ENCODE results near the gene TAB2. TPM values are rescaled to one million over a fixed set of nuclear protein-coding genes. Genes with fewer than 3 reads are reported as not detected.

Gene TAB2
- total and polyA plus RNA-seq, 2 donors (not counting 3 experiments of a cell fraction or from before 2014, with no cell fraction given) = 26.0 to 37.4 TPM

DNA sequence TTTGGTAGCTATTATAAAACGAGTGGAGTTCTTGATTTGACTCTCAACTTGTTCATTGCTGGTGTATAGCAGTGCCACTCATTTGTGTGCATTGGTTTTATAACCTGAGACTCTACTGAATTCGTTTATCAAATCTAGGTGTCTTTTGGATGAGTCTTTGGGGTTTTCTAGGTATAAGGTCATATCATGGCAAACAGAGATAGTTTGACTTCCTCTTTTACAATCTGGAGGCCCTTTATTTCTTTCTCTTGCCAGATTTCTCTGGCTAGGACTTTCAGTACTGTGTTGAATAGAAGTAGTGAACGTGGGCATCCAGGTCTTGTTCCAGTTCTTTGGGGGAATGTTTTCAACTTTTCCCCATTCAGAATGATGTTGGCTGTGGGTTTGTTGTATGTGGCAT lies 121.3 kb downstream of the TAB2 start:
- Histone ChIP-seq H3K4me3 (replicated peaks in 1 of 3; ENCODE audit: insufficient read depth in 1 of 3, low read depth in 1 of 3, low read length in 3 of 3) (no peak overlapping the region), H4K20me1 (replicated peaks; ENCODE audit: control insufficient read depth, extremely low read depth, insufficient read depth, low read length) (no peaks in the 10 kb centered on the region), H3K9me1 (replicated peaks; ENCODE audit: control insufficient read depth, extremely low read depth, insufficient read depth, low read length) (no peaks in the 10 kb centered on the region), H3K9ac (replicated peaks; ENCODE audit: extremely low read depth, insufficient read depth, low read length) (no peak overlapping the region), H3K79me2 (ENCODE audit: control insufficient read depth, insufficient read depth, low read length) (no peaks in the 10 kb centered on the region), H3K27ac (ENCODE audit: insufficient read depth, low read depth, low read length) (no peak overlapping the region), H3K4me2 (ENCODE audit: insufficient read depth, low read length) (no peak overlapping the region), H3K9me3 (replicated peaks; ENCODE audit: control insufficient read depth, insufficient read depth, low read length) (no peaks in the 10 kb centered on the region), H3K4me1 (ENCODE audit: control insufficient read depth, extremely low read depth, insufficient read depth, low read length) (no peaks in the 10 kb centered on the region), H2AFZ (ENCODE audit: low read depth, low read length) (no peak overlapping the region), H3K27me3 (ENCODE audit: control insufficient read depth in 2 of 2, insufficient read depth in 2 of 2, low read length in 2 of 2) (no peaks in the 10 kb centered on the region), H3K36me3 (ENCODE audit: control insufficient read depth in 2 of 2, extremely low read depth in 1 of 2, insufficient read depth in 2 of 2, low read length in 2 of 2) (no peaks in the 10 kb centered on the region)
- intact Hi-C loops (cut with micrococcal nuclease) = no loop called here
- ChIA-PET POLR2A (no interaction called here), CTCF (interaction anchor here (0.6 to 1.1 kb wide), 2 partner anchors 357 to 410 kb away, joined by 3 read pairs; no protein-coding TSS in a partner anchor)
- DNase-seq (ENCODE audit: low read depth, low spot score) (no peak), FAIRE-seq (no peak)
- TF ChIP-seq POLR2AphosphoS5 (IDR thresholded peaks at IDR 0.05; ENCODE audit: insufficient read depth, low read depth, low read length) (no peak), FOS (IDR thresholded peaks at IDR 0.05; ENCODE audit: borderline replicate concordance, insufficient read depth, low read length) (no peak)
- TF ChIP-seq, protein P1, sequence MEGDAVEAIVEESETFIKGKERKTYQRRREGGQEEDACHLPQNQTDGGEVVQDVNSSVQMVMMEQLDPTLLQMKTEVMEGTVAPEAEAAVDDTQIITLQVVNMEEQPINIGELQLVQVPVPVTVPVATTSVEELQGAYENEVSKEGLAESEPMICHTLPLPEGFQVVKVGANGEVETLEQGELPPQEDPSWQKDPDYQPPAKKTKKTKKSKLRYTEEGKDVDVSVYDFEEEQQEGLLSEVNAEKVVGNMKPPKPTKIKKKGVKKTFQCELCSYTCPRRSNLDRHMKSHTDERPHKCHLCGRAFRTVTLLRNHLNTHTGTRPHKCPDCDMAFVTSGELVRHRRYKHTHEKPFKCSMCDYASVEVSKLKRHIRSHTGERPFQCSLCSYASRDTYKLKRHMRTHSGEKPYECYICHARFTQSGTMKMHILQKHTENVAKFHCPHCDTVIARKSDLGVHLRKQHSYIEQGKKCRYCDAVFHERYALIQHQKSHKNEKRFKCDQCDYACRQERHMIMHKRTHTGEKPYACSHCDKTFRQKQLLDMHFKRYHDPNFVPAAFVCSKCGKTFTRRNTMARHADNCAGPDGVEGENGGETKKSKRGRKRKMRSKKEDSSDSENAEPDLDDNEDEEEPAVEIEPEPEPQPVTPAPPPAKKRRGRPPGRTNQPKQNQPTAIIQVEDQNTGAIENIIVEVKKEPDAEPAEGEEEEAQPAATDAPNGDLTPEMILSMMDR (IDR thresholded peaks at IDR 0.05; ENCODE audit: extremely low read depth in 1 of 2, insufficient read depth in 1 of 2, low read depth in 1 of 2, low read length in 2 of 2) = no peak
- dilution Hi-C loops (cut with MboI; ENCODE audit: extremely low pct_ligation_motif_present, low sequenced_read_pairs) = no loop called here
- BruUV-seq (replicated peaks) = no TSS peak

DNA sequence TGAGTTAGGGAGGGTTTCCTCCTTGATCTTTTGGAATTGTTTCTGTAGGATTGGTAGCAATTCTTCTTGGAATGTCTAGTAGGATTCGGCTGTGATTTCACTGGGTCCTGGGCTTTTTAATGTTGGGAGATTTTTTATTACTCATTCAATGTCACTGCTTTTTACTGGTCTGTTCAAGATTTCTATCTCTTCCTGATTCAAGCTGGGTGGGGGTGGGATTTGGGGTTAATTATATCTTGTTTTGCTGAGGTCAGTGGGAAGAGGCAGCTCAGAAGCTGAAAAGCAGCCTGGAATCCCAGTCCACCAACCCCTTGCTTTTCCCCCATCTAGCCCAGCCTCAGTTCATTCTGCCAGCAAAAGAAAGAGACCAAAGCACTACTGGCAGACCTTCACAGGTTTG lies 122.1 kb downstream of the TAB2 start:
- no peak for DNase-seq (ENCODE audit: low read depth, low spot score)
- H3K9me1 ChIP-seq (replicated peaks; ENCODE audit: control insufficient read depth, extremely low read depth, insufficient read depth, low read length) = no peaks in the 10 kb centered on the region
- H3K9ac ChIP-seq (replicated peaks; ENCODE audit: extremely low read depth, insufficient read depth, low read length) = no peak overlapping the region
- no peaks in the 10 kb centered on the region for H3K9me3 ChIP-seq (replicated peaks; ENCODE audit: control insufficient read depth, insufficient read depth, low read length)
- H3K4me2 ChIP-seq (ENCODE audit: insufficient read depth, low read length) = no peak overlapping the region
- CTCF ChIA-PET = interaction anchor here (2.6 kb wide), 1 partner anchor 8 kb away, joined by 15 read pairs; no protein-coding TSS in a partner anchor
- no peak overlapping the region for H2AFZ ChIP-seq (ENCODE audit: low read depth, low read length)
- no peaks in the 10 kb centered on the region for H3K79me2 ChIP-seq (ENCODE audit: control insufficient read depth, insufficient read depth, low read length)
- no peak for FAIRE-seq
- dilution Hi-C loops (cut with MboI; ENCODE audit: extremely low pct_ligation_motif_present, low sequenced_read_pairs) (no loop called here), intact Hi-C loops (cut with micrococcal nuclease) (no loop called here)
- POLR2A ChIA-PET = no interaction called here
- TF ChIP-seq, protein P1 (IDR thresholded peaks at IDR 0.05; ENCODE audit: extremely low read depth in 1 of 2, insufficient read depth in 1 of 2, low read depth in 1 of 2, low read length in 2 of 2) = no peak
- TF ChIP-seq GATA2 (IDR thresholded peaks at IDR 0.05; ENCODE audit: insufficient read depth, insufficient read length, low read depth, low read length) = no peak
- no peak for TF ChIP-seq EZH2 (IDR thresholded peaks at IDR 0.05; ENCODE audit: borderline replicate concordance, low read depth, low read length, severe bottlenecking)
- no peak for TF ChIP-seq FOS (IDR thresholded peaks at IDR 0.05; ENCODE audit: borderline replicate concordance, insufficient read depth, low read length)
- TF ChIP-seq, protein P2, sequence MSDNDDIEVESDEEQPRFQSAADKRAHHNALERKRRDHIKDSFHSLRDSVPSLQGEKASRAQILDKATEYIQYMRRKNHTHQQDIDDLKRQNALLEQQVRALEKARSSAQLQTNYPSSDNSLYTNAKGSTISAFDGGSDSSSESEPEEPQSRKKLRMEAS (IDR thresholded peaks at IDR 0.05; ENCODE audit: insufficient read depth, insufficient read length) = no peak
- TF ChIP-seq POLR2A (IDR thresholded peaks at IDR 0.05; ENCODE audit: low read depth, low read length) = no peak
- TF ChIP-seq POLR2AphosphoS5 (IDR thresholded peaks at IDR 0.05; ENCODE audit: insufficient read depth, low read depth, low read length) = no peak
- TF ChIP-seq MYC (IDR thresholded peaks at IDR 0.05; ENCODE audit: low read depth, low read length) = no peak
- BruUV-seq (replicated peaks) = no TSS peak
- no peak overlapping the region for H3K27ac ChIP-seq (ENCODE audit: insufficient read depth, low read depth, low read length)
- no peak overlapping the region for H3K4me3 ChIP-seq (replicated peaks in 1 of 3; ENCODE audit: insufficient read depth in 1 of 3, low read depth in 1 of 3, low read length in 3 of 3)
- no peaks in the 10 kb centered on the region for H4K20me1 ChIP-seq (replicated peaks; ENCODE audit: control insufficient read depth, extremely low read depth, insufficient read depth, low read length)
- no peaks in the 10 kb centered on the region for H3K27me3 ChIP-seq (ENCODE audit: control insufficient read depth in 2 of 2, insufficient read depth in 2 of 2, low read length in 2 of 2)
- no peaks in the 10 kb centered on the region for H3K4me1 ChIP-seq (ENCODE audit: control insufficient read depth, extremely low read depth, insufficient read depth, low read length)
- no peaks in the 10 kb centered on the region for H3K36me3 ChIP-seq (ENCODE audit: control insufficient read depth in 2 of 2, extremely low read depth in 1 of 2, insufficient read depth in 2 of 2, low read length in 2 of 2)

All from endothelial cell of umbilical vein (primary cell).